Fibroblast of pulmonary artery (primary cell): ENCODE measurements around the gene APOOL.

ENCODE experiments used
- DNase-seq: peaks from one replicate; pipeline ENCODE4 v3.0.0-alpha.2; 2010; ENCODE audit warnings: low read depth
- H3K4me3 ChIP-seq: replicated peaks from 2 replicates; pipeline ENCODE4 v1.5.1; 2011; ENCODE audit warnings: low read depth, mild to moderate bottlenecking, control low read depth, low read length, moderate library complexity
- CTCF ChIP-seq: IDR thresholded peaks from 2 replicates; pipeline ENCODE4 v1.5.1; 2011; ENCODE audit warnings: mild to moderate bottlenecking, control low read depth, low read length, inconsistent platforms; ENCODE audit errors: missing control alignments

APOOL gene

GRCh38 chrX:85084770-85085393, 81.2 kb downstream of the APOOL start:
- DNase-seq, result peak; percentile 54
- H3K4me3 ChIP-seq, result no peak overlapping the region
- peak; percentile 74 for TF ChIP-seq CTCF

GRCh38 chrX:85089321-85089840, 85.7 kb downstream of the APOOL start:
- DNase-seq, result no peak
- no peak for TF ChIP-seq CTCF
- no peak overlapping the region for H3K4me3 ChIP-seq

- no peak for DNase-seq
- no peak overlapping the region for H3K4me3 ChIP-seq
- TF ChIP-seq CTCF, result no peak
These were observed 103.7 kb downstream of the APOOL start for GRCh38 chrX:85107407-85107806.

DNA sequence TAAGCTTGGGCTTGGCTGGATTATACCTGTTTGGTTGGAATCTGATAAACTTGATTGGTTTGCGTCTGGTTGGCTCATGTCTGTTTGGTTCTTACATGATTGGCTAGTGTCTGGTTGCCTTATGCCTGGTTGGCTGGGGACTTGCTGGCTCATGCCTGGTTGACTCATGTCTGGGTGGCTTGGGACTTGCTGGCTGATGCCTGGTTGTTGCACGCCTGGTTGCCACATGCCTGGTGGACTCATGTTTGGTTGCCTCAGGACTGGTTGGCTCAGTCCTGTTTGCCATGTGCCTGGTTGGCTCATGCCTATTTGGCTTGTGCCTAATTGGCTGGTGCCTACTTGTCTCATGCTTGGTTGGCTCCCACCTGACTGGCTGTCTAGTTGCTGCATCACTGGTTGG, 104.5 kb downstream of the APOOL start:
- TF ChIP-seq CTCF, result no peak
- no peak for DNase-seq
- no peak overlapping the region for H3K4me3 ChIP-seq

GRCh38 chrX:85109235-85109634, 105.6 kb downstream of the APOOL start:
- DNase-seq, result peak; percentile 12
- TF ChIP-seq CTCF, result peak; percentile 40
- H3K4me3 ChIP-seq, result no peak overlapping the region

DNA sequence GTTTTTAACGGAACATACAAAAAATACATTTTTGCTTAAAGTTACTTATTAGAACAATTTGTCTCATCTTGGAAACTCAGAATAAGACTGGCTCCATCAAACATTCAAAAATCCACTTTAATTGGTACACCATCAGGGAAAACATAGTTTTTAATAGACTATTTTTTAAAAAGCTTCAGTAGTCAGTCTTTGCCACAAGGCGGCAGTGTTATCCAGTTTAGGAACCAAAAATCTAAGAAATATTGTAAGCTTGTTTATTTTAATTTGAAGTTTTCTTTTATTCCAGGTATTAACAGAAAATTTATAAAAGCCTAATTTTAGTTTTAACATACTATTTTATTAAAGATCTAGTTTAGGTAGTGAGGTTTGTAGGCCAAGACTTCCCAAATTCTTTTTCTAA, 107.7 kb downstream of the APOOL start:
- TF ChIP-seq CTCF, result peak; percentile 57
- H3K4me3 ChIP-seq, result no peak overlapping the region
- DNase-seq, result peak; percentile 30

DNA sequence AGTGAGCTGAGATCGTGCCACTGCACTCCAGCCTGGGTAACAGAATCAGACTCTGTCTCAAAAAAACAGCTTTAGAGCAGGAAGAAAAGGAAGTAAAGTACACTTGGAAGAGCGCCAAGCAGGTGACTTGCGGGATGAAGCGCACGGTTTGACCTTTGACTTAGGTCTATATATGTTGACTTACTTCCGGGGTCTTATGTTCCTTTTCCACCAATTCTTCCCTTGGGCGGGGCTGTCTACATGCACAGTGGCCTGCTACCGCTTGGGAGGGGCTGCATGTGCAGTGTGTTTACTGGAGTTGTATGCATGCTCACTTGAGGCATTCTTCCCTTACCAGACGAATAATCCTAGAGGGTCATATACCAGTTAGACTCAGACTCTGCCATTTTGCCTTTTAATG, 108.6 kb downstream of the APOOL start:
- no peak for TF ChIP-seq CTCF
- no peak for DNase-seq
- no peak overlapping the region for H3K4me3 ChIP-seq
